Gastrocnemius medialis (tissue), 4 donors: ENCODE measurements around the gene ASIC3. TPM values are rescaled to one million over a fixed set of nuclear protein-coding genes. Genes with fewer than 3 reads are reported as not detected.
A peak's percentile ranks its signal among the peaks of the same experiment; 100 is the strongest.

ENCODE experiments used
- ATAC-seq, 2 donors: fragments of 150-250 bp; one replicate each; pipeline ENCODE4 v1.9.1; 2016
- DNase-seq, 2 donors: peaks; one replicate each; pipeline ENCODE4 v3.0.0-alpha.2; 2019
- H3K27ac ChIP-seq, 4 donors: fragments of 200-600 bp; sonication (generic); 1 replicate in 1 of 4; 2 replicates in 3 of 4; pipeline ENCODE4 v1.5.1; 2016 to 2018; ENCODE audit warnings: mild to moderate bottlenecking in 2 of 4, moderate library complexity in 1 of 4
- H3K27me3 ChIP-seq, 3 donors: fragments of 200-600 bp; sonication (generic) in 2 of 3; 1 replicate in 1 of 3; 2 replicates in 2 of 3; pipeline versions ENCODE4 v1.5.1 to v1.6.0; 2016 to 2019; ENCODE audit warnings: mild to moderate bottlenecking in 1 of 3, moderate library complexity in 1 of 3
- H3K36me3 ChIP-seq, 2 donors: fragments of 200-600 bp; sonication (generic) in 1 of 2; one replicate each; pipeline ENCODE4 v1.5.1; 2017 to 2018
- H3K4me1 ChIP-seq, 2 donors: fragments of 200-600 bp; sonication (generic) in 1 of 2; one replicate each; pipeline ENCODE4 v1.5.1; 2016 to 2017; ENCODE audit warnings: mild to moderate bottlenecking in 2 of 2
- H3K4me3 ChIP-seq, 4 donors: fragments of 200-600 bp; sonication (generic) in 3 of 4; 1 replicate in 1 of 4; 2 replicates in 3 of 4; pipeline ENCODE4 v1.5.1; 2016 to 2019; ENCODE audit warnings: mild to moderate bottlenecking in 2 of 4
- H3K9me3 ChIP-seq, 3 donors: fragments of 200-600 bp; sonication (generic) in 2 of 3; 1 replicate in 1 of 3; 2 replicates in 2 of 3; pipeline ENCODE4 v1.5.1; 2016 to 2019
- CTCF ChIP-seq, 5 experiments: fragments of 450-650 bp in 3 of 5; fragments of 200-600 bp in 2 of 5; sonication (generic) in 2 of 5; IDR thresholded peaks in 4 of 5; conservative IDR thresholded peaks in 1 of 5; 1 replicate in 4 of 5; 2 replicates in 1 of 5; pipeline ENCODE4 v1.5.1; 2016 to 2019; ENCODE audit warnings: antibody characterized with exemption in 5 of 5, mild to moderate bottlenecking in 3 of 5, moderate library complexity in 3 of 5
- POLR2A ChIP-seq, 2 donors: fragments of 450-650 bp; IDR thresholded peaks; one replicate each; pipeline ENCODE4 v1.6.1; 2017; ENCODE audit warnings: antibody characterized with exemption in 2 of 2, mild to moderate bottlenecking in 2 of 2, moderate library complexity in 2 of 2
- in situ Hi-C, 4 donors: fragments of 200-750 bp; cut with MboI; loops; one replicate each; pipeline versions ENCODE4 v1.15.0 to v1.8.0; 2017; ENCODE audit warnings: low sequenced_read_pairs in 4 of 4
- intact Hi-C: fragments of 100-400 bp; cut with DNase I; formaldehyde crosslinking; loops from one replicate; pipeline ENCODE4 v1.15.1; 2023; ENCODE audit warnings: low total_unique reads
- total RNA-seq, 4 donors: library from RNA; depleted of rRNA; stranded (reverse); fragments of >200 nt; gene quantifications; one replicate each; pipeline versions ENCODE4 v1.1.0 to v1.2.3, GENCODE V29; 2016

The ASIC3 gene
- total RNA-seq, 4 donors from 2014 or later, result 0.72 to 11.0 (median 2.5) TPM

- H3K27me3 ChIP-seq, result no peaks in the 10 kb centered on the region
- ATAC-seq (no peak), DNase-seq (no peak)
- in situ Hi-C loops, result no loop called here
- H3K4me3 ChIP-seq, result no peak overlapping the region
- H3K36me3 ChIP-seq, result peaks cover 0 to 28% of the 10 kb centered on the region in 2 donors
- H3K27ac ChIP-seq, result peak overlapping the region in 1 of 4 donors; percentile 96
- H3K9me3 ChIP-seq, result no peaks in the 10 kb centered on the region
- peaks cover 27 to 31% of the 10 kb centered on the region in 2 donors for H3K4me1 ChIP-seq
- intact Hi-C loops, result no loop called here
- TF ChIP-seq CTCF (IDR thresholded peaks at IDR 0.05 in 4 of 5, conservative IDR thresholded peaks at IDR 0.05 in 1 of 5) (no peak), POLR2A (IDR thresholded peaks at IDR 0.05) (no peak)
Measured at GRCh38 chr7:151076863-151077704, 28.8 kb downstream of the ASIC3 start.

- intact Hi-C loops, result no loop called here
- Histone ChIP-seq H3K27me3 (no peaks in the 10 kb centered on the region), H3K4me1 (peaks cover 34 to 38% of the 10 kb centered on the region in 2 donors), H3K36me3 (peaks cover 0 to 23% of the 10 kb centered on the region in 2 donors), H3K4me3 (no peak overlapping the region), H3K9me3 (no peaks in the 10 kb centered on the region), H3K27ac (peak overlapping the region in 3 of 4 donors; percentile 17 to 96 (median 54))
- ATAC-seq, result no peak
- no peak for DNase-seq
- no peak for TF ChIP-seq POLR2A (IDR thresholded peaks at IDR 0.05)
- TF ChIP-seq CTCF (IDR thresholded peaks at IDR 0.05 in 4 of 5, conservative IDR thresholded peaks at IDR 0.05 in 1 of 5), result no peak
- in situ Hi-C loops, result no loop called here
Measured at GRCh38 chr7:151077705-151078232, 29.4 kb downstream of the ASIC3 start.

GRCh38 chr7:151078233-151079040 is 30.1 kb downstream of the ASIC3 start:
- Histone ChIP-seq H3K4me3 (no peak overlapping the region), H3K36me3 (peaks cover 0 to 17% of the 10 kb centered on the region in 2 donors), H3K4me1 (peaks cover 34 to 38% of the 10 kb centered on the region in 2 donors), H3K27ac (peak overlapping the region in 3 of 4 donors; percentile 17 to 96 (median 54)), H3K9me3 (no peaks in the 10 kb centered on the region), H3K27me3 (no peaks in the 10 kb centered on the region)
- TF ChIP-seq POLR2A (IDR thresholded peaks at IDR 0.05) (no peak), CTCF (IDR thresholded peaks at IDR 0.05 in 4 of 5, conservative IDR thresholded peaks at IDR 0.05 in 1 of 5) (no peak)
- intact Hi-C loops, result no loop called here
- ATAC-seq, result no peak
- in situ Hi-C loops, result no loop called here
- no peak for DNase-seq

- in situ Hi-C loops (no loop called here), intact Hi-C loops (no loop called here)
- H3K27me3 ChIP-seq, result no peaks in the 10 kb centered on the region
- DNase-seq (no peak), ATAC-seq (no peak)
- H3K4me1 ChIP-seq, result peaks cover 34 to 42% of the 10 kb centered on the region in 2 donors
- TF ChIP-seq CTCF (IDR thresholded peaks at IDR 0.05 in 4 of 5, conservative IDR thresholded peaks at IDR 0.05 in 1 of 5), result no peak
- no peak for TF ChIP-seq POLR2A (IDR thresholded peaks at IDR 0.05)
- H3K9me3 ChIP-seq, result no peaks in the 10 kb centered on the region
- H3K4me3 ChIP-seq, result peak overlapping the region; percentile 96 to 99 (median 98)
- peaks cover 0 to 8% of the 10 kb centered on the region in 2 donors for H3K36me3 ChIP-seq
- H3K27ac ChIP-seq, result peak overlapping the region; percentile 90 to 99 (median 94)
Measured at GRCh38 chr7:151079199-151079910, 31.0 kb downstream of the ASIC3 start.
